GM18520 (cell line): Measurements from ENCODE around the gene CCM2L.

ENCODE experiments used
- ATAC-seq: cut with Tn5 transposase; IDR thresholded peaks from one replicate; pipeline ENCODE4 v1.9.1; 2021; ENCODE audit not compliant: unreplicated experiment

The CCM2L gene

DNA sequence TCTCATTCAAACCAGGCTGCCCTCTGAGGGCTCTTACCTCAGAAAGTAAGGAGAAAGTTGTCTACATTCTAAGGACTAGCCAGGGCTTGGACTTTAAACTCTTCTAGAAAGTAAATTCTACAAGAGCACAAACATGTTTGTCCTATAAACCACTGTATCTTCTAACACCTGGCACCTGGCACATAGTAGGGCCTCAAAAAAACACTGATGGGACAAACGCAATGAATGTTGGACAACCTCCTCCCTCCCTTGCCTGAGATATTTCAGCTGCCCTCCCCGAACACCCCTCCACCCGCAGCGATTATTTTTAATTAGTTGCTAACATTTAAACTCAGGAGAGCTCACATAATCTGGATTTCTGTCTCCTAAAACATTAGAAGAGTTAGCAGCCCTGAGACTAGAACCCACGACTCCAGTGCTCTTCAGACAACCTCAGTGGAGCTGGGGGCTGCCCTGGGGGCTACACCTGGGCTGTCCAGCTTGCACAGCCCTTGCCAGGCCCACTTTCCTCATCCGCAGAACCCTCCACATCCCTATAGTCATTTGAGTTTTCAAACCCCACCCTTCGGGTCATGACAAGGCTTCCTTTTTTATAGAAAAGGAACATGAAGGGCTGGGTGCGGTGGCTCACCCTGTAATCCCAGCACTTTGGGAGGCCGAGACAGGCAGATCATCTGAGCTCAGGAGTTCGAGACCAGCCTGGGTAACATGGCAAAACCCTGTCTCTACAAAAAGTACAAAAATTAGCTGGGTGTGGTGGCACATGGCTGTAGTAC is 46.7 kb downstream of the CCM2L start:
- no peak for ATAC-seq

DNA sequence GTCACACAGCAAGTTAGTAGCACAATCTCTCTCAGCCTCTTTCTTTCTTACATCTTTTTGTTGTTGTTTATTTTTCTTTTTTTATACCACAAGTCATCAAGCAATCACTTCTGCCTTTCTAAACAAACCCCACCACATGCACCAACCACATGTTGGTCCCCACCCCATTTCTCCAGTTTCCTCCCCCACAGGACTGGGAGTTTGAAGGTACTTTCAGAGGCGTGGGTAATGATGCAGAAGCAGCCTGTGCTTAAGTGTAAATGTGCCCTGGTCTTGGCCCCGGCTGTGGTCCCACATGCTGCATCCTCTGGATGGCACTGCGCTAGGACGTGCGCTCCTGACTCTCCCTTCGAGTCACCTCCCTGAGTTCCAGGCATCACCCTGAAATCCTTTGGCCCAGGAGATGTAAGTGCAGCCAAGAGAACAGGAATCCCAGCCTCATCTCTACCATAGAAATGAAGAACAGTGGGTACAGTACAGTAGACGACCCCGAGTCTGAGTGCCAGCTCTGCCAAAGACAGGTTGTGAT is 47.5 kb downstream of the CCM2L start:
- no peak for ATAC-seq

DNA sequence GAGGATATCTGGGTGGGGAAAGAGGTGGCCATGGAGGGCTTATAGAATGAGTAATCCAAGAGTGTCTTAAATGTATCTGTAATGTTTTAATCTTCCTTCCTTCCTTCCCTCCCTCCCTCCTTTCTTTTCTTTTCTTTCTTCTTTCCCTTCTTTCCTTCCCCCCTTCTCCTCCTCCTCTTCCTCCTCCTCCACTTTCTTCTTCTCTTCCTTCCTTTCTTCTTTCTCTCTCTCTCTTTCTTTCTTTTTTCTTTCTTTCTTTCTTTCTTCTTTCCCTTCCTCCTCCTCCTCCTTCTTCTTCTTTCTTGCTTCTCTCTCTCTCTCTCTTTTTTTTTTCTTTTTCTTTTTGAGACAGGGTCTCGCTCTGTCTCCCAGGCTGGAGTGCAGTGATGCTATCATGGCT is 49.0 kb downstream of the CCM2L start:
- ATAC-seq = no peak

DNA sequence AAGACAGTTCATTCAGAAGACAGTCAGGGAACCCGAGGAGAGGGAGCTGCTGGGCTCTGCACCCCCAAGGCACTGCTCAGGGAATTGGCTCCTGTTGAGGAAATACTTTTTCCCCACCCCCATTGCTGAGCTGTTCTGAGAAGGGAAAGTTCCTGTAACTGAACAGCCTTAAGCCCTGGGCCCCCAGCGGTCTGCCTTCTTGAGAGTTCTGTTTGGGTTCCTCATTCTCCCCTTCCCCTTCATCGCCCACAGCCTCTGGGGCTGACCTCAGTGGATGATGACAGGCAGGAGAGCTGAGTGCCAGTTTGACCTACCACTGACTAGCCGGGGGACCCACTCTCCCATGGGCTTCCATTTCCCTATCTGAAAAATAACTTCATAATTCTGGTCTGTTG is 52.5 kb downstream of the CCM2L start:
- no peak for ATAC-seq

DNA sequence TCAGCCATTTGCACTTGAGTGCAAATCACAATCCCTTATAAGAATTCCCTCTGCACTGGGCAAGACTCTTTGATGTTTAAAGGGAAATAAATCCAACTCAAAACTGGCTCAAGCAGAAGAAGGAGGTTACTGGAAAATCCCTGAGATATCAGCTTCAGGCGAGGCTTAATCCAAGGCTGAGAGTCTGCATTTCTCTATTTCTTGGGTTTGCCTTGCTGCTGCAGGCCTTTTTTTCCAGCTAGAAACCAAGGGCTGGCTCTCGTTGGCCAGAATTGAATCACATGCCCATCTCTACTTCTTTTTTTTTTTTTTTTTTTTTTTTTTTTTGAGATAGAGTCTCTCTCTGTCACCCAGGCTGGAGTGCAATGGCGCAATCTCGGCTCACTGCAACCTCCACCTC is 53.5 kb downstream of the CCM2L start:
- no peak for ATAC-seq

DNA sequence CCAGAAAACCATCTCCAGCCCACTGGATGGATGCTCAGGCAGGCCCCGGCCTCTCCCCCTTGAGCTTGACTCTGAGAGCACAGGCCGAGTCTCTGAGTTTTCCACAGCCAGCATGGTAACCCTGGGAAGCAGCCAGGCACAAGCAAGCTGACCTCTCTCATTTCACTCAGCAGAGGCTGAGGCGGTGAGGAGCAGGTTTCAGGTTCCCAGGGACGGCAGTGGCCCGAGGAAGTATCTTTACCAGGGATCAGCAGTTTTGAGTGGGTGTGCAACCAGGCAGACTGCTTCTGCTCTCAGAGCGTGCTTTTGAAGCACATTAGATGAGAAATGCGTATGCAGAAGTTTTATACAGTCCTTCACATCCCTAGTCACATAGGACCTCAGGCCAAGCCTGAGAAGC is 54.4 kb downstream of the CCM2L start:
- no peak for ATAC-seq

DNA sequence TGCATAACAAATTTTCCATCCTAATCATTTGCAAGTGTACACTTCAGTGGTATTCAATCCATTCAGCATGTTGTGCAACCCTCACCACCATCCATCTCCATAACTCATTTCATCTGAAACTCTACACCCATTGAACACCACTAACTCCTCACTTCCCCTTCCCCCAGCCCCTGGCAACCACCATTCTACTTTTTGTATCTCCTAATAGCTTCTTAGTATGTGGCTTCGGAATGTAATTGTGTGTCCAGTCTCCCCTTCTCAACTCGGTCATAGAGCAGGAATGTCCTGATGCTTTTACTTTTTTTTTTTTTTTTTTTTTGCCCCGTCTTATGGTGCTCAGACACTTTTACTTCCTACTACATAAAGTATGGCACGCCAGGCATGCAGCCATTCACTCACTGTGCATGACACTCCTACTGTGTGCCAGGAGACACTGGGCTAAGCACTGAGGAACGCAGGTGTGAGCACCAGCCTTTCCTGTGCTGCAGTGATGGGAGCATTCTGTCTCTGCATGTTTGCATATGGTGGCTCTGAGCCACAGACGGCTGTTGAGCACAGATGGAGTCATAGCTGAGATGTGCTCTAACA is 57.1 kb downstream of the CCM2L start:
- no peak for ATAC-seq

- no peak for ATAC-seq
Measured at GRCh38 chr20:32068174-32068573, 57.9 kb downstream of the CCM2L start.

DNA sequence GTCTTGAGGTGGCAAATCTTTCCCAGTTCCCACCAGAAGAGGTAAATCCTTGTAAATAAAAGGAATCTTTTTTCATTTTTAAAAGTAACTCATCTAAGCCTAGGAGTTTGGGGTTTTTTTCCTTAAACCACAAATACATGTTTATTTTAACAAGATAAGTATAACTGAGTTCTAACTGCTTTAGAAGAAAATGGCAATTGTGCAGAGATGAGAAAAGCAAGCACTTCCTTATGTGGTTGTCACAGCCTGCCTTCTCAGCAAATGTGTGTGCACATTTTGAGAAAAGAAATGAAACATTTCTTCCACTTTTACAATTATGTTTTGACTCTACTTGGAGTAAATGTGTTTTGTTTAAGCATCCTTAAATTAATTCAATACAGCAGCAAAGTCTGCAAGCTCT is 59.5 kb downstream of the CCM2L start:
- no peak for ATAC-seq

DNA sequence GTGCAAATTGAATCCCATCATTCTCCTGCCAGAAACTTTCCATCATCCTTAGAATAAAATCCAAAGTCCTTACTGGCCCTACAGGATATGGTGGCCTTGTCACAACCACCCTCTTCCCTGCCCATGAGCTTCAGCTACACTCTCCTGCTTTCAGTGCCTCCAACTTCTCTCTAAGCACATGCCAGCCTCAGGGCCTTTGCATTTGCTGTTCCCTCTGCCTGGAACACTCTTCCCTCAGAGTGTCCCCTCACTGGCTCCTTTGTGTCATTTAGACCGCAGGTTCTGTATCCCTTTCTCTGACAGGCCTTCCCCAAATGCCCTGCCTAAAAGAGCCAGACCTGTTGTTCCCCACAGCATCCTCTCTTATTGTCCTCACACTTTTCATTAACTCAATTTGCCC is 60.0 kb downstream of the CCM2L start:
- ATAC-seq = no peak

DNA sequence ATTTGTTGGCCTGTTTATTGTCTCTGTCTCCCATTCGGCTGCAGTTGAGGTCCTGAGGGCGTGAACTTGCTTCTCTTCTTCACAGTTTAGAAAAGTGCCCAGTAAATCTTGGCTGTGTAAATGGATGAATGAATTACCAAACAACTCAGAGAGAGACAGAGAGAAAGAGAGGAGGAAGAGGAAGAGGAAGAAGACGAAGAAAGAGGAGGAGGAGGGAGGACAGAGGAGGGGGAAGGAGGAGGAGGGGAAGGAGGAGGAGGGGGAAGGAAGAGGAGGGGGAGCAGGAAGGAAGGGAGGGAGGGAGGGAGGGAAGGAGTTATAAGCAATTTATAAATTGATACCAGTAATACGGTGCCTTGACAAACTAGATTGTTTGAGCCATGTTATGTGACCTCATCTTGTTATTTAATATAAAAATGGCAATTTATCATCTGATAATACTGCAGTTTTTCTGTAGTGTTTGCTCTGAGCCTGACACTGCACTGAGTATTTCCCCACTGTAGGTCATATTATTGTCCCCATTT is 60.5 kb downstream of the CCM2L start:
- no peak for ATAC-seq

DNA sequence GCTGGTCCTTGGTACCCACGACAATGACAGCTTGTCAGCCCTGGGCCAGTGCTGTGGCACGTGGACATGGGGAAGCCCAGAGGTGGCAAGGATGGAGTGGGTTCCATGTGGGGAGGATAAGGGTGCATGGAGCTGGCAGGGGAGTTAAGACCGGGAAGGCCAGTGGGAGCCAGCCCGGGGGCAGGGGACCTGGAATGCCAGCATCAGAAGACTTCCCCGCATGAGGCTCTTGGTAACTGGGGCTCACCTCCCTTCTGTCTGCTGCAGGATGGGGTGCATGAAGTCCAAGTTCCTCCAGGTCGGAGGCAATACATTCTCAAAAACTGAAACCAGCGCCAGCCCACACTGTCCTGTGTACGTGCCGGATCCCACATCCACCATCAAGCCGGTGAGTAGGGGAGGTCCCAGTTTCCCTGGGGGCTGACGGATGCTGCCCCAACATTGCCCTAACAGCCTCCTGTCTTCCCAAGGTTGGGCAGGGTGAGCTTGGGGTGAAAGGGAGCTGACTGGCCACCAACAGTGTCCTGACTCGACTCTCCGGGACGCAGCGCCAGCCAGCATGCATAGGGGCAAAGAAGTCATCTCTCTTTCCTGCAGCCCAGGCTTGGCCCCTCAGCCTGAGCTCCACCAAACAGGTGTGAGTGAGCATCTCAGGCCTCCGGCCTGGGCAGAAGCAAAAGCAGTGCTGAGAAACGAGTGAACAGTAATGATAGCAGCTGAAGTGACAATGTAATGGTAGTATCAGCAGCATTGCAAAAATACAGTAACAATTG is 61.3 kb downstream of the CCM2L start:
- ATAC-seq = no peak

DNA sequence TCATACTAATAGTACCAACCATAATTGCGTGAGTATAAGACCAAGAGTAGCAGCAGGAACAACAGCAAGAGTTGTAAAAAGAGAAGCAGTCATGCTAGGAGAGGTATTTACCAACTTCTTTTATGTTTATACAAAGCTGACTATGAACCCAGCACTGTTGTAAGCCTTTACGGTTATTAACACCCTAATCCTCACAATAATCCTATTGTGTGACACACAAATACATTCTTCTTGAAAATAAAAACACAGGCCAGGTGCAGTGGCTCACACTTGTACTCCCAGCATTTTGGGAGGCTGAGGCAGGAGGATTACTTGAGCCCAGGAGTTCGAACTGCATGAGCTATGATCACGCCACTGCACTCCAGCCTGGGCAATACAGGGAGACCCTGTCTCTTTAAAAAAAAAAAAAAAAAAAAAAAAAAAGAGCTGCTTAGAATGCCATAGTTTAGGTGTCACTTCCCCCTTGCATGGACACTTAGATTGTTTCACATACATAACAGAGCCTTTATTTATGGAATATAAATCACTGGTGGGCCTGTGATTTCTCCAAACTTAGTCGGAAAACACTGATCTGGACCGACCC is 62.0 kb downstream of the CCM2L start:
- no peak for ATAC-seq

- no peak for ATAC-seq
Measured at GRCh38 chr20:32075534-32075933, 65.3 kb downstream of the CCM2L start.

DNA sequence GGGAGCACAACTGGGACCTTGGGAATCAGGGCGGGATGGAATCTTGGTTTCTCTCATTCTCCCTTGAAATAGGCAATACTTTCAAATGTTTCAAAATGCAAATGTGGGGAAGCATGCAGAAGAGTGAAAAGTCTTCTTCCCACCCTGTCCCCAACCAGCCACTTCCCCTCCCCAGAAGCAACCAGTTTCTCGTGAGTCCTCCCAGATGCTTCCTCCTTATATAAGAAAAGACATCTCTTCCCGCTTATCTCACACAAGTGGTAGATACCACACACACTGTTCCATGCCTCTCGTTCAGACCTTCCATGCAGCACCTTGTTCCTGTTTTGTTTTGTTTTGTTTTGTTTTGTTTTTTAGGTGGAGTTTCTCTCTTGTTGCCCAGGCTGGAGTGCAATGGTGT is 67.0 kb downstream of the CCM2L start:
- ATAC-seq = no peak

GRCh38 chr20:32078322-32078721 is 68.1 kb downstream of the CCM2L start:
- ATAC-seq = no peak

DNA sequence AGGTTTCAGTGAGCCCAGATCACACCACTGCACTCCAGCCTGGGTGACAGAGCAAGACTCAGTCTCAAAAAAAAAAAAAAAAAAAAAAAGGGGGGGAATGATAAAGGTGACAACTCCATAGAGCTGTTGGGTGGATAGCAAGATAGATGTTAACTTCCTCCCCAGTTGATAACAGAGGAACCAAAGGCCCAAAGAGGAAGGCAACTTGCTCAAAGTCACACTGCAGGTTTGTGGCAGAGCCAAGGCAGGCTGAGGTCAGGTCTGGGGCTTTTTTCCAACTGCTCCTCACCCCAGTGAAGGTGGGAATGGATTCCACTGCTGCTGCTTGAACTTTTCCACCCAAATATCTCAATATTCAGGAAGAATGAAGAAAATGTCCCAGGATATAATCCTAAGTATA is 68.6 kb downstream of the CCM2L start:
- no peak for ATAC-seq

GRCh38 chr20:32079655-32080109 is 69.4 kb downstream of the CCM2L start:
- no peak for ATAC-seq

GRCh38 chr20:32080783-32081182 is 70.5 kb downstream of the CCM2L start:
- ATAC-seq = no peak
